Liver (tissue), 9 donors: ENCODE data around the gene C15orf39. TPM values are rescaled to one million over a fixed set of nuclear protein-coding genes. Genes with fewer than 3 reads are reported as not detected.
"Not testable (repeated sequence)": the region's sequence is repeated elsewhere in the genome, so short reads cannot be mapped to it uniquely, and the experiment has no call there.

ENCODE experiments used
- DNase-seq: peaks from one replicate; pipeline ENCODE4 v3.0.0-alpha.2; 2017; ENCODE audit warnings: low spot score
- H3K27ac ChIP-seq, 2 donors: one replicate each; pipeline ENCODE4 v1.7.0; 2013; ENCODE audit warnings: inconsistent platforms in 2 of 2, low read length in 2 of 2, control low read depth in 1 of 2, low read depth in 1 of 2, mild to moderate bottlenecking in 1 of 2
- H3K27me3 ChIP-seq, 4 donors: one replicate each; pipeline versions ENCODE4 v1.6.1 to v1.7.0; 2013; ENCODE audit warnings: low read length in 3 of 4, inconsistent platforms in 1 of 4, mild to moderate bottlenecking in 1 of 4, moderate library complexity in 1 of 4; ENCODE audit not compliant: control insufficient read depth in 4 of 4, insufficient read depth in 4 of 4
- H3K36me3 ChIP-seq, 4 donors: one replicate each; pipeline versions ENCODE4 v1.6.1 to v1.7.0; 2013; ENCODE audit warnings: low read length in 3 of 4, mild to moderate bottlenecking in 3 of 4, low read depth in 1 of 4, moderate library complexity in 1 of 4; ENCODE audit not compliant: control insufficient read depth in 4 of 4, insufficient read depth in 3 of 4
- H3K4me1 ChIP-seq, 4 donors: one replicate each; pipeline versions ENCODE4 v1.6.1 to v1.7.0; 2013; ENCODE audit warnings: low read length in 3 of 4, mild to moderate bottlenecking in 3 of 4, moderate library complexity in 1 of 4; ENCODE audit not compliant: control insufficient read depth in 4 of 4, insufficient read depth in 4 of 4
- H3K4me3 ChIP-seq, 3 donors: one replicate each; pipeline versions ENCODE4 v1.6.1 to v1.7.0; 2013; ENCODE audit warnings: low read length in 3 of 3, control low read depth in 1 of 3, low read depth in 1 of 3, mild to moderate bottlenecking in 1 of 3
- H3K9ac ChIP-seq, 2 donors: one replicate each; pipeline ENCODE4 v1.7.0; 2013; ENCODE audit warnings: low read length in 2 of 2, mild to moderate bottlenecking in 2 of 2, moderate library complexity in 2 of 2, control low read depth in 1 of 2, low read depth in 1 of 2
- H3K9me3 ChIP-seq, 4 donors: one replicate each; pipeline versions ENCODE4 v1.6.1 to v1.7.0; 2013; ENCODE audit warnings: low read length in 3 of 4; ENCODE audit not compliant: control insufficient read depth in 4 of 4
- ATF3 ChIP-seq: IDR thresholded peaks from 2 replicates; pipeline ENCODE4 v1.6.1; 2016; ENCODE audit warnings: antibody characterized with exemption
- CTCF ChIP-seq: fragments of 150-350 bp; IDR thresholded peaks from 2 replicates; pipeline ENCODE4 v1.5.1; 2017; ENCODE audit warnings: improper control_type of control experiment, low read depth, low read length; ENCODE audit not compliant: missing input control
- EGR1 ChIP-seq, 2 donors: IDR thresholded peaks; 2 replicates each; pipeline ENCODE4 v1.6.1; 2016 to 2018; ENCODE audit warnings: antibody characterized with exemption in 2 of 2, low read depth in 2 of 2
- FOXA1 ChIP-seq: IDR thresholded peaks from 2 replicates; pipeline ENCODE4 v1.6.1; 2016; ENCODE audit warnings: antibody characterized with exemption
- FOXA2 ChIP-seq: IDR thresholded peaks from 2 replicates; pipeline ENCODE4 v1.6.1; 2016; ENCODE audit warnings: antibody characterized with exemption
- GABPA ChIP-seq, 2 donors: IDR thresholded peaks in 1 of 2; conservative IDR thresholded peaks in 1 of 2; 2 replicates each; pipeline ENCODE4 v1.6.1; 2016; ENCODE audit warnings: antibody characterized with exemption in 2 of 2, mild to moderate bottlenecking in 1 of 2, moderate library complexity in 1 of 2
- HNF4A ChIP-seq, 2 donors: conservative IDR thresholded peaks; 2 replicates each; pipeline ENCODE4 v1.6.1; 2016; ENCODE audit warnings: antibody characterized with exemption in 2 of 2, mild to moderate bottlenecking in 2 of 2
- HNF4G ChIP-seq: IDR thresholded peaks from 2 replicates; pipeline ENCODE4 v1.6.1; 2016; ENCODE audit warnings: antibody characterized with exemption
- JUND ChIP-seq, 2 donors: IDR thresholded peaks; 2 replicates each; pipeline ENCODE4 v1.6.1; 2016; ENCODE audit warnings: antibody characterized with exemption in 2 of 2
- MAX ChIP-seq: IDR thresholded peaks from 2 replicates; pipeline ENCODE4 v1.6.1; 2016; ENCODE audit warnings: antibody characterized with exemption
- NR2F2 ChIP-seq: IDR thresholded peaks from 2 replicates; pipeline ENCODE4 v1.6.1; 2016; ENCODE audit warnings: antibody characterized with exemption
- RXRA ChIP-seq, 2 donors: IDR thresholded peaks; 2 replicates each; pipeline ENCODE4 v1.6.1; 2017 to 2018; ENCODE audit warnings: antibody characterized with exemption in 2 of 2, mild to moderate bottlenecking in 1 of 2
- SP1 ChIP-seq: IDR thresholded peaks from 2 replicates; pipeline ENCODE4 v1.6.1; 2018; ENCODE audit warnings: antibody characterized with exemption, mild to moderate bottlenecking
- TAF1 ChIP-seq: conservative IDR thresholded peaks from 2 replicates; pipeline ENCODE4 v1.6.1; 2016; ENCODE audit warnings: antibody characterized with exemption, mild to moderate bottlenecking
- YY1 ChIP-seq: IDR thresholded peaks from 2 replicates; pipeline ENCODE4 v1.6.1; 2016; ENCODE audit warnings: antibody characterized with exemption, mild to moderate bottlenecking
- ZBTB33 ChIP-seq: IDR thresholded peaks from 2 replicates; pipeline ENCODE4 v1.6.1; 2016; ENCODE audit warnings: antibody characterized with exemption
- WGBS: extraction: QIAGEN DNeasy Blood & Tissue Kit; methylation state at CpG from one replicate; pipeline ENCODE4 v1.1.7; 2013; 5-methylcytosine and 5-hydroxymethylcytosine counted together
- polyA plus RNA-seq, 2 donors: library from polyadenylated mRNA; stranded (reverse) in 1 of 2; unstranded in 1 of 2; fragments of 200-250 nt in 1 of 2; fragments of >200 nt in 1 of 2; fragmentation: Nextera tagmentation in 1 of 2; extraction: Ambion mirVana in 1 of 2; gene quantifications; one replicate each; pipeline versions ENCODE4 v1.2.1 to v1.2.3, GENCODE V29; 2013 to 2015
- total RNA-seq, 2 donors: library from RNA; depleted of rRNA; stranded (reverse); fragments of >200 nt; gene quantifications; one replicate each; pipeline ENCODE4 v1.2.3, GENCODE V29; 2014
- donor health status: healthy.
- donor health status: healthy.
- donor health status: healthy.
- donor health status: healthy.
- donor health status: healthy.

Gene C15orf39
- total and polyA plus RNA-seq, 4 donors = 1.2 to 4.0 (median 3.0) TPM

GRCh38 chr15:75164625-75165350, 36.9 kb upstream of the C15orf39 start:
- Histone ChIP-seq H3K36me3 (no peaks in the 10 kb centered on the region), H3K27me3 (no peaks in the 10 kb centered on the region), H3K4me1 (no peaks in the 10 kb centered on the region), H3K9me3 (peaks cover 0 to 2% (median 0%) of the 10 kb centered on the region in 4 donors), H3K27ac (no peak overlapping the region), H3K9ac (no peak overlapping the region), H3K4me3 (no peak overlapping the region)
- DNase-seq = no peak
- TF ChIP-seq NR2F2 (no peak), EGR1 (IDR thresholded peaks at IDR 0.05; ENCODE audit: low read depth in 2 of 2) (no peak), GABPA (IDR thresholded peaks at IDR 0.05 in 1 of 2, conservative IDR thresholded peaks at IDR 0.05 in 1 of 2) (no peak), TAF1 (no peak), YY1 (no peak), JUND (IDR thresholded peaks at IDR 0.05) (no peak), CTCF (no peak), RXRA (IDR thresholded peaks at IDR 0.05) (no peak), FOXA2 (no peak), MAX (no peak), HNF4A (conservative IDR thresholded peaks at IDR 0.05) (no peak), FOXA1 (no peak), HNF4G (no peak), ZBTB33 (no peak), SP1 (no peak), ATF3 (no peak)
- 71% methylated on average over 4 of the region's 4 CpGs for whole genome bisulfite sequencing

- 82% methylated on average over 8 of the region's 8 CpGs for WGBS
- H3K9me3 ChIP-seq, H3K4me3 ChIP-seq: not testable (repeated sequence)
Measured at GRCh38 chr15:75166489-75167063, 35.1 kb upstream of the C15orf39 start.

More at GRCh38 chr15:75166489-75167063, 35.1 kb upstream of the C15orf39 start:
- H3K27me3 ChIP-seq, H3K4me1 ChIP-seq, H3K9ac ChIP-seq, H3K36me3 ChIP-seq, DNase-seq, H3K27ac ChIP-seq: not testable (repeated sequence)
